ENCODE measurements around the gene HDGFL3.
"Not testable (repeated sequence)": the region's sequence is repeated elsewhere in the genome, so short reads cannot be mapped to it uniquely, and the experiment has no call there.

The HDGFL3 gene

DNA sequence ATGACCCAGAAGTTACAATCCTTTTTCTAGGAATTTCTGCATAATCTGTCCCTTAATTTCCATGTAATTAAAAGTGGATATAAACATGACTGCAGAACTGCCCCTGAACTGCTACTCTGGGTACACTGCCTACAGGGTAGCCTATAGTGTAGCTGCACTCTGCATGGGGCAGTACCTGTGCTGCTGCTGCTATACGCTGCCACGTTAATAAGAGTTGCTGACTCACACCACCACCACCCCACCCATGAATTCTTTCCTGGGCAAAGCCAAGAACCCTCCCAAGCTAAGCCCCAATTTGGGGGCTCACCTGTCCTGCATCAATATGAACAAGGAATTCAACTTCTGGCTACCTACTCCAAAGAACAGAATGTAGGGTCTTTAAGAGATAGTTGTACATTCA, 13.9 kb downstream of the HDGFL3 start:
- no peak for DNase-seq (ENCODE audit: low spot score)

DNA sequence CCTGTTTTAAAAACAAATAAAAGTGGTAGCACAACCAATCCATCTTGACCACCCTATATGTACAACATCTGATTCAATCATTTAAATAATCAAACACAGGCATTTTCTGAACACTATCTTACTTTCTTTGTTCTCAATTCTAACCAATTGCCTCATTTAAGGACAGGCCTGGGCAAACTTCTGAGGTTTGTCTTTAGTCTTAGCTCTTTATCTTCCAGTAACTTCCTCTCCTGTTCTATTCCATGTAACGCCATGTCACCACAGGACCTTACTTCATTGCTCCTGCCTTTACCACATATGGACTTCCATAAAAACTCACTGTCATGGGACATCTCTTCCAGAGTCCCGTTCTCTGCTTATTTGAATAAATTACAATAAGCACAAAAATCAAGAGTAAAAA, 14.9 kb downstream of the HDGFL3 start:
- no peak for DNase-seq (ENCODE audit: low spot score)

- DNase-seq (ENCODE audit: low spot score): no peak
Observed at GRCh38 chr15:83190450-83190849, 17.2 kb downstream of the HDGFL3 start.

GRCh38 chr15:83185561-83185960, 22.1 kb downstream of the HDGFL3 start:
- DNase-seq (ENCODE audit: low spot score): no peak

- no peak for DNase-seq (ENCODE audit: low spot score)
Observed at GRCh38 chr15:83178869-83179325, 28.7 kb downstream of the HDGFL3 start.

DNA sequence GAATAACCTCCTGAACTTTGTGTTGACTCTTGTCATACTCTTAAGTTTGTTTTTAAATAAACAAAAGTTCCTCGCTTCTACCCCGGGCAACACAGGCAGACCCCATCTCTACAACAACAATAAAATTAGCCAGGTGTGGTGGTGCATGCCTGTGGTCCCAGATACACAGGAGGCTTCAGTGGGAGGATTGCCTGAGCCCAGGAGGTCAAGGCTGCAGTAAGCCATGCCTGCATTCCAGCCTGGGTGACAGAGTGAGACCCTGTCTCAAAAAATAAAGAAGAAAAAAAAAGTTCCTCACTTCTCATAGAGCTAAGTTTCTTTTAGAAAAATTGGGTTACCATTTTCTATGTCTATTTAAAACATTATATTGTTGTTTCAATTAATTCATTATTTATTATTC, 29.2 kb downstream of the HDGFL3 start:
- no peak for DNase-seq (ENCODE audit: low spot score)

- DNase-seq (ENCODE audit: low spot score): no peak
Observed at GRCh38 chr15:83174891-83175290, 32.7 kb downstream of the HDGFL3 start.

- DNase-seq (ENCODE audit: low spot score): no peak
Observed at GRCh38 chr15:83170474-83171165, 37.0 kb downstream of the HDGFL3 start.

- not testable (repeated sequence) for DNase-seq (ENCODE audit: low spot score)
Observed at GRCh38 chr15:83169576-83169975, 38.0 kb downstream of the HDGFL3 start.

DNA sequence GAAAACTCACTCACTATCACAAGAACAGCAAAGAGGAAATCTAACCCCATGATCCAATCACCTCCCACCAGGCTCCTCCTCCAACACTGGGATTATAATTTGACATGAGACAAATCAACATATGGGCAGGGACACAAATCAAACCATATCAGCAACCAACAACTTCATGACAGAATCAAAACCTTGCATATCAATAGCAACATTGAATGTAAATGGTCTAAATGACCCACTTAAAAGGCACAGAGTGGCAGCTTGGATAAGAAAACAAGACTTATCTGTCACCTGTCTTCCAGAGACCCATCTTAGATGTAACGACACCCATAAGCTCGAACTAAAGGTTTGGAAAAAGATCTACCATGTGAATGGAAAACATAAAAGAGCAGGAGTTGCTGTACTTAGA, 40.8 kb downstream of the HDGFL3 start:
- no peak for DNase-seq (ENCODE audit: low spot score)

- DNase-seq (ENCODE audit: low spot score): no peak
Observed at GRCh38 chr15:83166218-83166617, 41.4 kb downstream of the HDGFL3 start.

- DNase-seq (ENCODE audit: low spot score): peak; percentile 24
Observed at GRCh38 chr15:83164771-83165404, 42.7 kb downstream of the HDGFL3 start.

DNA sequence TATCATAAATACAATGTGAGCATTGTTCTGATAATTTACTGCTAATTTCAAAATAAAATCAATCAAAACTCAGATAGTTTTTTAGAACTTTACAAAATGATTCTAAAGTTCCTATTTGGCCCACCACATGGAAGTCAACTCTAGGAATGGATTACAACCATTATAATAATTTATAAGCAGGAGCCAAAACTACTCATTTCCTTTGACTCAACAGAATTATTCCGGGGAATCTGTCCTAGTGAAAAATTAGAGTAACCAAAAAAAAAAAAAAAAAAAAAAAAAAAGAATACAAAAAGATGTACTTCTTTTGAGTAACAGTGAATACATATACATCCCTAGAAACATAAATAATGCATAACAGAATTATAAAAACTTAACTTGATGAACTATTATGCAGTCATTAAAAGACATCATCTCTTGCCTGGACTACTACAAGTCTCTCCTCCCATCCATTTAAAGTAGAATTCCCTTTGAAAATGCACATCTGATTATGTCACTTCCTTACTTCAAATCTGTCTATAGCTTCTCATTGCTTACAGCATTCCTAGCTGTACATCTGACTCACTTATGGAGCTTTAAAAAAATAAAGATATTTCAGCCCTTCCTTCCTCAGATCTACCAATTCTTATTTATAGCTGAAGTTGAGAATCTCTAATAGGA, 43.4 kb downstream of the HDGFL3 start:
- DNase-seq (ENCODE audit: low spot score): no peak

- DNase-seq (ENCODE audit: low spot score): no peak
Observed at GRCh38 chr15:83163032-83163431, 44.6 kb downstream of the HDGFL3 start.

DNA sequence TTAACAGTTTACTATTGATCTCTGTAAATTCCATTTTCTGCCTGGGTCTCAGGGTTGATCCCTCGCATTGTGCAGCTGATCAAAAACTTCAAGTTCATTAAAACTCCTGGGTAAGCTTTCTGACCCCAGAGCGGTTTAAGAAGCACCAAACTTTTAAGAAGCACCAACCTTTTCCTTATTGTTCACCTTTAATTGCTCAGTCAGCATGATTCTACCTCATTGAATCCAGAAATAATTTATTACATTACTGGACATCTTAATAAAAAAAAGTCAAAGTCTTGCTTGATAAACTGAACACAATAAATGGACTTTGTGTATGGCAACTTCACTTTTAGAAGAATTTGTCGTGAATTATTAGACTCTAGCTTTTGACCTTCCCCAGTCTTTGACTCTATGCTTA, 46.9 kb downstream of the HDGFL3 start:
- DNase-seq (ENCODE audit: low spot score): no peak

DNA sequence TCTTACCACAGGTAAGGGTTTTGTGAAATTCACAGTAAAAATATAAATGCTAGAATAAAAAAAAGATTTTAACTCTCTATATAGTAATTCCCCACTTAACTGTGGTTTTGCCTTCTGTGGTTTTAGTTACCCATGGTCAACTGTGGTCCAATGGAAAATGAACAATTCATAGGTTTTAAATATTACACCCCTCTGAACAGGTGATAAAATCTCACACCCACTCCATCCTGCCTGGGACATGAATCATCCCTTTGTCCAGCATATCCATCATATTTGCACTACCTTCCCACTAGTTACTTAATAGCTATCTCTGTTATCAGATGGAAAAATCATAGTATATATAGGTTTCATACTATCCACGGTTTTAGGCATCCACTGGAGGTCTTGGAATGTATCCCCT, 49.2 kb downstream of the HDGFL3 start:
- DNase-seq (ENCODE audit: low spot score): no peak

- DNase-seq (ENCODE audit: low spot score): no peak
Observed at GRCh38 chr15:83155942-83156341, 51.7 kb downstream of the HDGFL3 start.

DNA sequence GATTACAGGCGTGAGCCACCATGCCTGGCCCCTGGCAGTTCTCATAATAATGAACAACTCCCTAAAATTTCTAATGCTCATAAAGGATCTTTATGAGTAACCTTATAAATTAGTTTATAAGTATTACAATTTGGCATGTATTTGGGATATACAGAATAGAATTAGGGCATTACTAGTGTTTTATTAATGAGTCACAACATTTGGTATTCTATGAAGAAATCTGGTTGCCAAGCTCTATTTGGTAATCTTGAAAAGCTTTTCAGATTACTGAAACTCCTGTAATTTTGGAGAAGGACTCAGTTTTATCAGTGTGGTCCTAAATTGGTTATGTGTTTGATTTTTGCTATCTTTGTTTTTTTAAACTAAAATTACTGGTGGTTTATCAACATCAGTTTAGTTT, 54.3 kb downstream of the HDGFL3 start:
- DNase-seq (ENCODE audit: low spot score): no peak

DNA sequence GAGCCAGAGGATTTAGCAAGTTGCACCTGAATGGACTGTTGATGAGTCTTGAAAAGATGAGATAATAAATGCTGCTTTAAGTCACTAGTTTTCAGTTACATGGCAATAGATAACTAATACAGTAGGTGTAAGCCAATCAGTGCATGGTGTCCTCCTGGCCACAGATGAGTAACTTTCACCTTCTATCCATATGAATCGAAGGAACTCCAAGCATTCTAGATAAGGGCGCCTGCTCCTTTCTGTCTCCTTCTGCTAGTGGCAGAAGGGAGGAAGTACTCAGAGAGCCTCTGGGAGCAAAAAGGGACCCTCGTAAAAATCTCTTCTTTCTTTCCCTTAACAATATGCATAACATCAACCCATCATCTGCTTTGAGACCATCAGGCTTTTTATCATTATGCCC, 62.9 kb downstream of the HDGFL3 start:
- no peak for DNase-seq (ENCODE audit: low spot score)

GRCh38 chr15:83142151-83142550, 65.5 kb downstream of the HDGFL3 start:
- not testable (repeated sequence) for DNase-seq (ENCODE audit: low spot score)

- no peak for DNase-seq (ENCODE audit: low spot score)
Observed at GRCh38 chr15:83132861-83133523, 74.6 kb downstream of the HDGFL3 start.

GRCh38 chr15:83129791-83130190, 77.8 kb downstream of the HDGFL3 start:
- no peak for DNase-seq (ENCODE audit: low spot score)

Data from CD4-positive, alpha-beta T cell treated with Interleukin-15 for 4 hours (primary cell).